PC-9 (cell line): ENCODE measurements around the gene CCL4. TPM values are rescaled to one million over a fixed set of nuclear protein-coding genes. Genes with fewer than 3 reads are reported as not detected.

Experiments
- BruUV-seq: library from RNA; stranded (reverse); fragments of 400-500 nt; replicated peaks from 2 replicates; lab custom pipeline; 2021; lab: Mats Ljungman, UMichigan
- CTCF ChIA-PET: fragments of 300-600 bp; sonication (Branson Sonifier 250); formaldehyde crosslinking; loops from one replicate; lab custom pipeline; 2022; ENCODE audit warnings: antibody characterized with exemption; lab: Charles Lee
- POLR2A ChIA-PET: fragments of 300-600 bp; sonication (Branson Sonifier 250); formaldehyde crosslinking; loops from one replicate; lab custom pipeline; 2022; ENCODE audit warnings: antibody characterized with exemption; ENCODE audit not compliant: unreplicated experiment; lab: Charles Lee
- DNase-seq, 2 experiments: peaks; one replicate each; pipeline versions ENCODE4 v3.0.0 to v3.0.0-alpha.2; 2015 to 2022; ENCODE audit warnings: mixed read lengths in 1 of 2
- H2AFZ ChIP-seq: fragments of 200-600 bp; sonication (generic); 2 replicates; pipeline ENCODE4 v1.8.1; 2017; ENCODE audit warnings: antibody characterized with exemption
- H3F3A ChIP-seq: fragments of 200-600 bp; sonication (generic); 2 replicates; pipeline ENCODE4 v1.8.1; 2017; ENCODE audit warnings: antibody characterized with exemption, mild to moderate bottlenecking, low read depth; ENCODE audit not compliant: insufficient read depth
- H3K27ac ChIP-seq: fragments of 200-600 bp; sonication (generic); 2 replicates; pipeline ENCODE4 v1.6.1; 2016; ENCODE audit warnings: mixed run types
- H3K27me3 ChIP-seq: fragments of 200-600 bp; sonication (generic); 2 replicates; pipeline ENCODE4 v1.6.1; 2016; ENCODE audit warnings: low read depth, mixed run types; ENCODE audit not compliant: insufficient read depth
- H3K36me3 ChIP-seq: fragments of 200-600 bp; sonication (generic); 2 replicates; pipeline ENCODE4 v1.6.1; 2016; ENCODE audit warnings: low read depth, mixed run types
- H3K4me1 ChIP-seq: fragments of 200-600 bp; sonication (generic); replicated peaks from 2 replicates; pipeline ENCODE4 v1.6.1; 2016; ENCODE audit warnings: mixed run types; ENCODE audit not compliant: insufficient read depth
- H3K4me2 ChIP-seq: fragments of 200-600 bp; sonication (generic); 2 replicates; pipeline ENCODE4 v1.6.1; 2017; ENCODE audit warnings: mixed run types
- H3K4me3 ChIP-seq: fragments of 200-600 bp; sonication (generic); 2 replicates; pipeline ENCODE4 v1.6.1; 2016; ENCODE audit warnings: mixed run types
- H3K79me2 ChIP-seq: fragments of 200-600 bp; sonication (generic); 2 replicates; pipeline ENCODE4 v1.6.1; 2017; ENCODE audit warnings: low read depth, mixed run types
- H3K9me2 ChIP-seq: fragments of 200-600 bp; sonication (generic); 2 replicates; pipeline ENCODE4 v1.8.1; 2017; ENCODE audit warnings: mild to moderate bottlenecking; ENCODE audit not compliant: insufficient read depth
- H3K9me3 ChIP-seq: fragments of 200-600 bp; sonication (generic); 2 replicates; pipeline ENCODE4 v1.8.1; 2016; ENCODE audit warnings: low read depth; ENCODE audit not compliant: insufficient read depth
- H4K20me1 ChIP-seq: fragments of 200-600 bp; sonication (generic); 2 replicates; pipeline ENCODE4 v1.8.1; 2017; ENCODE audit not compliant: insufficient read depth
- CTCF ChIP-seq: fragments of 200-600 bp; sonication (generic); conservative IDR thresholded peaks from 2 replicates; pipeline ENCODE4 v1.6.1; 2017; ENCODE audit warnings: mixed run types, antibody characterized with exemption, mild to moderate bottlenecking, moderate library complexity
- EZH2 ChIP-seq: fragments of 200-600 bp; sonication (generic); IDR thresholded peaks from 2 replicates; pipeline ENCODE4 v1.8.0; 2017; ENCODE audit warnings: antibody characterized with exemption, low read depth
- intact Hi-C: fragments of 100-400 bp; cut with micrococcal nuclease; formaldehyde crosslinking; loops from one replicate; pipeline ENCODE4 v1.10.0; 2022; ENCODE audit not compliant: unreplicated experiment
- total RNA-seq: library from RNA; stranded (reverse); gene quantifications from 2 replicates; pipeline ENCODE4 v1.2.3, GENCODE V29; 2021

CCL4 gene
- total RNA-seq, 1 experiment from 2014 or later = not detected

GRCh38 chr17:36069136-36069535 lies 34.5 kb upstream of the CCL4 start:
- TF ChIP-seq EZH2 (no peak), CTCF (no peak)
- Histone ChIP-seq H3K4me1 (no peaks in the 10 kb centered on the region), H3K4me2 (no peak overlapping the region), H3K36me3 (no peaks in the 10 kb centered on the region), H4K20me1 (no peaks in the 10 kb centered on the region; the same call in 1 of the 2 replicates), H3K9me3 (no peaks in the 10 kb centered on the region), H3K79me2 (no peaks in the 10 kb centered on the region), H3K9me2 (no peaks in the 10 kb centered on the region), H2AFZ (no peak overlapping the region), H3K4me3 (no peak overlapping the region), H3F3A (no peaks in the 10 kb centered on the region), H3K27me3 (peaks cover 34% of the 10 kb centered on the region), H3K27ac (no peak overlapping the region)
- no TSS peak for BruUV-seq
- CTCF ChIA-PET = no interaction called here
- intact Hi-C loops = no loop called here
- DNase-seq = no peak
- POLR2A ChIA-PET = no interaction called here

GRCh38 chr17:36070427-36070826 lies 33.2 kb upstream of the CCL4 start:
- Histone ChIP-seq H3K79me2 (no peaks in the 10 kb centered on the region), H3K36me3 (no peaks in the 10 kb centered on the region), H3K27ac (no peak overlapping the region), H4K20me1 (no peaks in the 10 kb centered on the region; the same call in 1 of the 2 replicates), H3K4me1 (no peaks in the 10 kb centered on the region), H3K9me3 (no peaks in the 10 kb centered on the region), H3F3A (no peaks in the 10 kb centered on the region), H2AFZ (no peak overlapping the region), H3K27me3 (peaks cover 37% of the 10 kb centered on the region), H3K9me2 (no peaks in the 10 kb centered on the region), H3K4me2 (no peak overlapping the region), H3K4me3 (no peak overlapping the region)
- intact Hi-C loops = no loop called here
- CTCF ChIA-PET = no interaction called here
- POLR2A ChIA-PET = no interaction called here
- no peak for DNase-seq
- TF ChIP-seq EZH2 (no peak), CTCF (no peak)
- no TSS peak for BruUV-seq

GRCh38 chr17:36071751-36072150 lies 31.9 kb upstream of the CCL4 start:
- H3K27ac ChIP-seq = no peak overlapping the region
- H3K36me3 ChIP-seq = no peaks in the 10 kb centered on the region
- no peak overlapping the region for H2AFZ ChIP-seq
- no peaks in the 10 kb centered on the region for H3K9me3 ChIP-seq
- H3K9me2 ChIP-seq = no peaks in the 10 kb centered on the region
- H3K79me2 ChIP-seq = no peaks in the 10 kb centered on the region
- no peaks in the 10 kb centered on the region for H3K4me1 ChIP-seq
- DNase-seq = no peak
- H3K4me3 ChIP-seq = no peak overlapping the region
- no peak overlapping the region for H3K4me2 ChIP-seq
- POLR2A ChIA-PET = interaction anchor here (0.5 kb wide), 1 partner anchor 101 kb away, joined by 3 read pairs; no protein-coding TSS in a partner anchor
- H4K20me1 ChIP-seq = no peaks in the 10 kb centered on the region; the same call in 1 of the 2 replicates
- intact Hi-C loops = no loop called here
- BruUV-seq = no TSS peak
- CTCF ChIA-PET = no interaction called here
- peaks cover 41% of the 10 kb centered on the region; the same call in 1 of the 2 replicates for H3K27me3 ChIP-seq
- no peak for TF ChIP-seq EZH2
- no peaks in the 10 kb centered on the region for H3F3A ChIP-seq
